NCI-H2107 treated with DMSO at 0.1 percent for 48 hours (cell line): ENCODE results near the gene KRTAP10-5.
"Not testable (repeated sequence)": the region's sequence is repeated elsewhere in the genome, so short reads cannot be mapped to it uniquely, and the experiment has no call there.

ENCODE experiments used
- DNase-seq: peaks from one replicate; lab custom pipeline; 2025; ENCODE audit not compliant: unreplicated experiment; lab: John Stamatoyannopoulos, UW

Gene KRTAP10-5, protein sequence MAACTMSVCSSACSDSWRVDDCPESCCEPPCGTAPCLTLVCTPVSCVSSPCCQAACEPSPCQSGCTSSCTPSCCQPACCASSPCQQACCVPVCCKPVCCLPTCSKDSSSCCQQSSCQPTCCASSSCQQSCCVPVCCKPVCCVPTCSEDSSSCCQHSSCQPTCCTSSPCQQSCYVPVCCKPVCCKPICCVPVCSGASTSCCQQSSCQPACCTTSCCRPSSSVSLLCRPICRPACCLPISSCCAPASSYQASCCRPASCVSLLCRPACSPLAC

DNA sequence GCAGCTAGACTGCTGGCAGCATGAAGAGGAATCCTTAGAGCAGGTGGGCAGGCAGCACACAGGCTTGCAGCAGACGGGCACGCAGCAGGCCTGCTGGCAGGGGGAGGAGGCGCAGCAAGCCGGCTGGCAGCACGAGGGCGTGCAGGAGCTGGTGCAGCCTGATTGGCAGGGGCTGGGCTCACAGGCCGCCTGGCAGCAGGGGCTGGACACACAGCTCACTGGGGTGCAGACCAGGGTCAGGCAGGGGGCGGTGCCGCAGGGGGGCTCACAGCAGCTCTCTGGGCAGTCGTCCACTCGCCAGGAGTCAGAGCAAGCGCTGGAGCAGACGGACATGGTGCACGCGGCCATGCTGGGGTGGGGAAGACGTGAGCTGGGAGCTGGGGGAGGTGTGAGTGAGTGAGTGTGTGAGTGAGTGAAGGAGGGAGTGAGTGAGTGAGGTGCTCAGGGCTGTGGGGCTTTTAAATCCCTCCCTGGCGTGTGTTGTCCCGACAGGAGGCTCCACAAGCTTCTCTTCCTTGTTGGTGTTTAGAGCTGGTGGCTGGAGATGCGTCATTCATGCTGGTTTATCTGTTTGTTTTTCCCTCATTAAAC lies at the start of gene KRTAP10-5:
Gene KRTAP10-5, minus strand, starts transcription at position 374 of the 591 bp plus-strand sequence. Its CDS starts 26 bp downstream, at position 348.
- not testable (repeated sequence) for DNase-seq

DNA sequence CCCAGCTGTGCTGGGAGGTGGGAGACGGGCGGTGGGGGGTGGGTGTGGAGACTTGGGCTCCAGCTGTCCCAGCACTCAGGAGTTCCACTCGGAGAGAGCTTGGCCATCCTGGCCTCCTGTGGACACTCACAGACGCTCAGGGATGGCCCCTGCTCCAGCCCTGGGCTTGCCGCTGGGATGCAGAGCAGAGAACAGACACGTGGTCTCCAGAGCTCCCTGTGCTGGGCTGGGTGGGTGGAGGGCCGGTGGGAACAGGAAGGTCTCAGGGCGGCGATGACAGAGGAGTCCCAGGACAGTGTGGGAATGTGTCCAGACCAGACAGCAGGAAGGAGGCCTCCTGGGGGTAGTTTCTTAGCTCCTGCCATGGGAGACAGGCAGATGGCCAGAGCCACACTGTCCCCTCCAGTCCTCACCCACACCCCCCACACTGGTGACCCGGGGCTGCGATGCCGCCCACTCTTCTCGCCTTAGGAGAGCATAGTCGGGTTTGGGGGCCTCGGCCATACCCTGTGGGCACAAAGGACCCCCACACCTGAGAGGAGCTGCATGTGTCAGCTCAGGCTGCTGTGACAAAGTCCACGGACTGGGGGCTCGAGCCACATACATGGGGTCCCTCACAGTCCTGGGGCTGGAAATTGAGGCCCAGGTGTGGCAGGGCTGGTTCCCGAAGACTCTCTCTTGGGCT lies 48.4 kb upstream of the KRTAP10-5 start:
- no peak for DNase-seq

DNA sequence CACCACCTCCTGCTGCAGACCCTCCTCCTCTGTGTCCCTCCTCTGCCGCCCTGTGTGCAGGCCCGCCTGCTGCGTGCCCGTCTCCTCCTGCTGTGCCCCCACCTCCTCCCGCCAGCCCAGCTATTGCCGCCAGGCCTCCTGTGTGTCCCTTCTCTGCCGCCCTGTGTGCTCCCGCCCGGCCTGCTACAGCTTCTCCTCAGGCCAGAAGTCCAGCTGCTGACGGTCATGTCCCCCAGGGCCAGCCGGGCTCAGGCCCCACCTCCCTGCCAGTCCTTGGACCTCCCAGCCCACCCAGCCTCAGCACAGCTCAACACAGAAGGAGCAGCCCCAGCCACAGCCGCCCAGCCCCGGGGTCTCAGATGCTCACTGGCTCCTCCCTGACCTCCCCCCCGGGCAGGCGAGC lies 47.4 kb upstream of the KRTAP10-5 start:
- DNase-seq: not testable (repeated sequence)

DNA sequence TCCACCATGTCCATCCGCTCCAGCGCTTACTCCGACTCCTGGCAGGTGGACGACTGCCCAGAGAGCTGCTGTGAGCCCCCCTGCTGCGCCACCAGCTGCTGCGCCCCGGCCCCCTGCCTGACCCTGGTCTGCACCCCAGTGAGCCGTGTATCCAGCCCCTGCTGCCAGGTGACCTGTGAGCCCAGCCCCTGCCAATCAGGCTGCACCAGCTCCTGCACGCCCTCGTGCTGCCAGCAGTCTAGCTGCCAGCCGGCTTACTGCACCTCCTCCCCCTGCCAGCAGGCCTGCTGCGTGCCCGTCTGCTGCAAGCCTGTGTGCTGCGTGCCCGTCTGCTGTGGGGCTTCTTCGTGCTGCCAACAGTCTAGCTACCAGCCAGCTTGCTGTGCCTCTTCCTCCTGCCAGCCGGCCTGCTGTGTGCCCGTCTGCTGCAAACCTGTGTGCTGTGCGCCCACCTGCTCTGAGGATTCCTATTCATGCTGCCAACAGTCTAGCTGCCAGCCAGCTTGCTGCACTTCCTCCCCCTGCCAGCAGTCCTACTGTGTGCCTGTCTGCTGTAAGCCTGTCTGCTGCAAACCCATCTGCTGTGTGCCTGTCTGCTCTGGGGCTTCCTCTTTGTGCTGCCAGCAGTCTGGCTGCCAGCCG lies 46.9 kb upstream of the KRTAP10-5 start:
- not testable (repeated sequence) for DNase-seq

DNA sequence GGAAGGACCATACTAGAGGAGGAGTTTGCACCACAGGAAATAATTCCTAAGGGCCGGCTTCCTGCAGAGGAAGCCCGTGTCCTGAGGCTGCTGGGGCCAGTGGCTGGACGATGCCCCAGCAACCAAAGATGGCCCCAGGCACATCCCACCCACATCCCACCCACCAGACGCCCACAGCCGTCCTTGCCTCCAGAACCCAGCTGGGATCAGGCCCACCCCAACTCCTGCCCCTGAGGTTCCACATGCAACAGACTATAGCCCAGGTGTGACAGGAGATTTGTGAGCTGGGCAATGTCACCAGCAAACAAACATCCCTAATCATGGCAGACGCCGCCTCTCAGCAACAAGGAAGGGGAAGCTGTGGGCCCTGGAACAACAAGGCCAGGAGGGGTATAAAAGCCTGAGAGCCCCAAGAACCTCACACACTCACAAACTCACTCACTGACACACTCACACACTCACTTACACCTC lies 46.3 kb upstream of the KRTAP10-5 start, which contains the start of gene KRTAP10-9:
Gene KRTAP10-9, plus strand, starts transcription at position 421 of the 471 bp plus-strand sequence. CDS start 79 bp downstream, outside the sequence.
- DNase-seq: no peak

DNA sequence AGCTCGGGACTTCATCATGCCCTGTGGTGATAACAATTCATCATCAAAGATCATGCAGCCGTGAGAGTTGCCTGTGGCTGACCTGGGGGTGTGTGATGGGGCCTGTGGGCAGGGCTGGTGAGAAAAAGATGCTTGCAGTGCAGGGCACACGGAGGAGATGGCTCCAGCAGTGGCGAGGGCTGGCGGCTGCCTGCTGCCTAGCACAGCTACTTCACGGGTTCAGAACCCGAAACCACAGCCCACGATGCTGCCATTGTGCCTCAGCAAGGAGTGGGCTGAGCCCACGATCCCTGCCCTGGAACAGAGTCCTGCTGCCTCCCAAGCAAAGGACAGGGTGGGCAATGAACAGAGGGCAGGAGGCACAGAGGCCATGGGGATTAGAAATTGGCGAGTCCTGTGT lies 45.9 kb upstream of the KRTAP10-5 start:
- DNase-seq: no peak

DNA sequence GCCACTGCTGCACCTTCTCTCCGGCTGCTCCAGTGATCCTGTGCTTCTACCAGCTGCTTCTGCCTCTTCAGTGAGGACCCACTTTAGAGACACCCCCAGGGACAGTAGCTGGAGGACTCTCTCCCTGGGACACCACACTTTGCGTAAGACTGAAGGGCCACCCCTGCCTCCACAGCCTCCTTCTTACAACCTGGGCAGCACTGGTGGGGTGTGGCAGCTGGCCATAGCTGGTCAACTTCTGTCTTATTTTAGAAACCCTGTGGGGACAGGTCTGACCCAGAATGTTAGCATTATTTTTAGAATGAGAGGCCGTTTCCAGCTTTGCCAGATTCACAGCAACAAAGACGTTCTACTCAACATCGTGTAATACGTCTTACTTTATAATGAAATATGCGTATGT lies 45.4 kb upstream of the KRTAP10-5 start:
- no peak for DNase-seq

DNA sequence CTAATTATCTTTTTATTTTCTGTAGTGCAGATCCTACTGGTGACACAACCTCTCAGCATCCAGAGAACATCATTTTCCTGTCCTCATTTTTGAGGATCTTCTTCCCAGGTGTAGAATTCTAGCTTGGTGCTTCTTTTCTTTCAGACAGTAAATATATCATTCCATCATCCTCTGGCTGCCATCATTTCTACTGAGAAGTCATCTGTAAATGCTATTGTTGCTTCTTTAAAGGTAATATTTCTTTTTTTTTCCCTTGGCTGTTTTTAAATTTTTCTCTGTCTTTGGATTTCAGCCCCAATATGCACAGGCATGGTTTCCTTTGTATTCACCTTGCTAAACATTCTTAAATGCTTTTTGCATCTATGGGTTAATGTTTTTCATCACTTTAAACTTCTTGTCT lies 43.2 kb upstream of the KRTAP10-5 start:
- no peak for DNase-seq

DNA sequence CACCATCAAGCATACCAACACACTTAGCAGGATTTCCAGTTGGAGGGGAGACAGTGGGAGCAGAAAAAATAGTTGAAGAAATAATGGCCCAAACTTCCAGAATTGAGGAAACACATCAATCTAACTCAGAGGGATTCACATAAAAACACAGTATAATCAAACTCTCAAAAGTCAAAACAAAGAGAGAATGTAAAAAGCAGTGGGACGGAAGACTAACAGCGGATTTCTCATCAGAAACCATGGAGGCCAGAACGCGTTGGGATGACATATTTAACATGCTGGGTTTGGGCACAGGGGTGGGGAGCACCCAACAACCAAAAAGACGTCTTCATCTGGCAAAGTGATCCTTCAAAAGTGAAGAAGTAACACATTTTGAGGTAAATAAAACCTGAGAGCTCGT lies 39.5 kb upstream of the KRTAP10-5 start:
- DNase-seq: no peak

DNA sequence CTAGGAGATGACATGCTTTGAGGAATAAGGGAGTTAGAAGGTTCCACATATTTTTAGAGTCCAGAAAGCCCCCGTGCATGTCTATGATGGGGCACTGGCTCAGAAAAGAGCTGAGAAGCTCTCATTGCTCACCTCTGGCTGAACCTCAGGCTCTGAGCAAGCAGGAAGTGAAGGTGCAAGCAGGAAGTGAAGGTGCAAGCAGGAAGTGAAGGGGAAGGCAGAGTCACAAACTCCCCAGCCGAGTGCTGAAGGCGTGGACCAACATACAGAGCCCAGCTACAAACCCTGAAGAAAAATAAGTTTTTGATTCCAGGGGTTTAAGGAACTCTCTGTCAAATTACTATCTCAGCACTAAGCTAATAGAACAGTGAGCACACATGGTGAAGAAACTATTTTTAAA lies 38.5 kb upstream of the KRTAP10-5 start:
- DNase-seq: no peak

DNA sequence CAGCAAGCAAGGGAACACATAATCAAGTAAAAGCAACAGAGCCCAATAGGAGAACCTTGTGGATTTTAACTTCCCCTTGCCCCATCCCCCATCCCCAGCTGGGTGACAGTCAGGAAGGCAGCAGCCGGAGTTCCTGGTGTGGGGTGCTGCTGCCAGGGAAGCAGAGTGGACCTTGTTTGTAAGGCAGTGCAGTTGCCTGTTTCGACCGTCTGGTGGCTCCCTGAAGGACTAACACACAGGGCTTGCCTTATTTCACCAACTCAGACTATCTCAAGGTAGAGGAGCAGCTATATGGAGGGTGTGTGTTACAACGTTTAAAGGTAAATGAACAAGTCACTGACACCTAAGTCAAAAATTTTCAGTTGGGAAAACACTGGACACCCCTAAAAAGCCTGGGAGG lies 38.1 kb upstream of the KRTAP10-5 start:
- no peak for DNase-seq

DNA sequence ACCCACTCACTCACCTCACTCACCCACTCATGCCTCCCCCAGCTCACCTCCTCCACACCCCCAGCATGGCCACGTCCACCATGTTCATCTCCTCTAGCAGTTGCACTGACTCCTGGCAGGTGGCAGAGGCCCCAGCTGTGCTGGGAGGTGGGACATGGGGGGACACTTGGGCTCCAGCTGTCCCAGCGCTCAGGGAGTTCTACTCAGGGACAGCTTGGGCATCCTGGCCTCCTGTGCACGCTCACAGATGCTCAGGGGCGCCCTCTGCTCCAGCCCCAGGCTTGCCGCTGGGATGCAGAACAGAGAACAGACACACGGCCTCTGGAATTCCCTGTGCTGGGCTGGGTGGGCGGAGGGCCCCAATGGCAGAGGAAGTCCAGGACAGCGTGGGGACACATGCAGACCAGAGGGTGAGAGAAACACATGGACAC lies 36.7 kb upstream of the KRTAP10-5 start:
- DNase-seq: no peak

DNA sequence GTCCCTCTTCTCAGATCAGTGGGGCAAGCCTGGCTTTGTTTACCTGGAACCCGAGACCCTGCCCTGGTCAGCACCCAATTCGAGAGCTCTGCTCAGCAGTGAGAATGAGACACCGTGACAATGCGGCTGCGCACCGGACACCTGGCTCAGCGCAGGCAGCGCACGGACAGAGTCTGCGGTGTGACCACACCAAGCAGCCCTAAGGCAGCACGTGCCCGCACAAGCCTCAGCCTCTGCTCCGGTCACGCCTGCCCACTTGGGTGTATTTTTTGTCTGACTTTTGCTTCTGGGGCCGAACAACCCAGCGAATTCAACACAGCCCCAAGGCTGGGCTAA lies 36.2 kb upstream of the KRTAP10-5 start:
- DNase-seq: no peak

DNA sequence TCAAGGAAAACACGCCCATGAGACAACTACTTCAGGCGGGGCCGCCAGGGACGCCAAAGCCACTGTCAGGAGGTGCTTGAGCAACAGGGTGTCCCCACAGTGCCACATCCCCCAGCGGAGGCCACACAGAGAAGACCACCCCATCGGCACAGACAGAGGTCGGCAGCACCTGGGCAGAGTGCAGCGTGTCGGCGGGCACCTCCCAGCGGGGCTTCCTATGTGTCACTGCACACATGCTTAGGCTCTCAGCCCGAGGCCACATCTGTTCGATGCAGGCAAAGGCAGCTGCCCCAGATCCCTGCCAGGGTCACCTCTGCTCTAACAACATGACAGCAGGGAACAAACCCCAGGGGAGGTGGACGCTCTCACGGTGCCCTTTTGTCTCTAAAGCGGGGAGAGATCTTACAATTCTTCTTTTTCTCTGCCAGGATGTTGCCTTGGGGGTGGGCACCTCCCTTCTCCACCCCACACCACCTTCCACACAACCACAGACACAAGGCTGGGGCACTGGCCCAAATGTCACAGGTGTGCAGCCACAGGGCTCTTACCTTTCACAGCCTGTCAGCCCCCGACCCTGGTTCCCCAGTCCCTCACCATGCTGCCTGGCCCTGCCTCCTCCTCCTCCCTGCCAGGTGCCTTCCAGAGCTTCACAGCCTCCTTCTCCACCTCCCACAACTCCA lies 35.6 kb upstream of the KRTAP10-5 start:
- no peak for DNase-seq

DNA sequence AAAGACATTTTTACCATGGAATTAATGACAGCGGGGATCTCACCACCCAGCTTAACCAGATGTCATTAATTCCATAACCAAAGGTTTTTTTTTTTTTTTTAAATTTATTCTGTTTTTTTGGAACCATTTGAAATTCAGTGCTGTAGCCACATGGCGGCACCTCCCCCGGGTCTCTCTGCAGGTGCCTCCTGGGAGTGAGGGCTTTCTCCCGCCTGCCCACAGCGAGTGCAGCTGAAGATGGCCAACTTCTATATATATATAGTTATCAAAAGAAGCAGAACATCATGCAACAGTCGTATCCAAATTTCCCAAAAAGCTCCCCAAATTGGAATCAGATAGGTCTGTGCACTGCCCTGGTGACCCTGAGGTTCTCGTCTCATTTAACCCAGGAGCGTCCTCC lies 35.1 kb upstream of the KRTAP10-5 start:
- DNase-seq: no peak

DNA sequence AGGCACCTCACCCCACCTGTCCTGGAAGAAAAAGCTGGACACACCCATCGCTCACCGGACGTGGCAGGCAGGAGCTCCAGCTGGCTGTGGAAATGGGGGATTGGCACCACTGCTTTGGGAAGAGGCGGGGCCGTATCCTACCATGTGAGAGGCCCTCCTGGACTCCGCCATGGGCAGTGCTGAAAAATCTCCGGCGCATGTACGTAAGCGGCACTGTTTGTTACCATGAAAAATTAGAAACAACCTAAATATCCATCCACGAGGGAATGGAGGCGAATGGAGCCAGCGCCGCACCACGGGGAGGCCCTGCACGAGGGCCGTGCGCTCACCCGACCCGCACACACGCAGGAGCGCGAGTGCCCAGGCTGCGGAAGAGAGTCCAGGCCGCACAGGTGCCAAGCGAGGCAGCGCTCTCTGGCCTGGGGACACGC lies 34.6 kb upstream of the KRTAP10-5 start:
- DNase-seq: no peak

DNA sequence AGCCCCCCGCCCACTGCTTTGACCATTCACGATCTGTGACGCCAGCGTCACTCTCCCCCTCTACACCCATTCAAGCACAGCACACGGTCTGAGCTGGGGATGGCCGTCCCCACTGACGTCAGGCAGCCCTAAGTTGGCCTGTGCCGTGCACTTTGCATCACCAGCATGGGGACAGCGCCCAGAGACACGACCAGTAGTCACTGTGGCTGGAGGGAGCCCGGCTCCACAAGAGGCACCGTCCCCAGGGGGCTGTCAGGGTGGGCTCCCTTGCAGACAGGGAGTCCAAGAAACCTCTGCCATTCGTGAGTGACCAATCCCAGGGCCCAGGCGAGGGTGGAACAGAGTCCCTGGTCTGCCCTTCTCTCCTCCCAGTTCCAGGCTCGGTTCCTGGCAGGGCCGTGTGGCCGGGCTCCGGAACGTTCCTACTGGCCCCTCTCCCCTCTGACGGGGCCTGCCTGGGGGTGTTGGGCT lies 33.8 kb upstream of the KRTAP10-5 start:
- no peak for DNase-seq

DNA sequence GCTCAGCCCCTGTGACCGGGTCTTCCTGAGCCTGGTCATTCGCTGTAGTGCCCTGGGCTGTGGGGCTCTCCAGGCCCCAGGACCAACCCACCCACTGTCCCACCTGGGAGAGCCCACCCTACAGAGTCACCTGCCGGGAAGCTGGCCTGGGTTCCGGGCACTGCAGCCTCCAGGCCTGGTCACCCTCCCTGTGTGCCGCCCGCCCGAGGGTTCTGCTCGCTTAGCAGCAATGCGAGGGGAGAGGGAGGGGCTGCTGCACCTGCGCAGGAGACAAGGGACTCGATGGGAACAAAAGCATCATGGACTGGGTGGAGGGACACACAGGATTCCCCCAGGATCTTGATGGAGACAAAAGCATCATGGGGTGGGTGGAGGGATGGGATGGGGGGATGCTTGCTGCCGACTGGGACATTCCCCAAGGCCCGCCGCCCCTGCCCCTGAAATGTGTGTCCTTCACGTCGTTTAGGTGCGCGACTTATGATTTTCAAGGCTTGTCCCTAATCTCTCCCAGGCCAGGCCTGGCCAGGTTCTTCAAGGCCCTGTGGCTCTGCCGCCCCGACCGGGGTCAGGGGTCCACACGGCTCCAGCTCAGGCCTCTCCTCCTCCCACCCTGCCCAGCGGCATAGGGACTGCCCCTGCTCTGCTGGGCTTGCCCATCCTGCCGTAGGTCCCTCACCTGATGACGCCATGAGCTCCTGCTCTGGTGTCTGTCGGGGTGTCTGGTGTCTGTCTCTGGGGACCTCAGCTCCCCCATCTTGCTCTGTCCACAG lies 33.2 kb upstream of the KRTAP10-5 start:
- DNase-seq: no peak

DNA sequence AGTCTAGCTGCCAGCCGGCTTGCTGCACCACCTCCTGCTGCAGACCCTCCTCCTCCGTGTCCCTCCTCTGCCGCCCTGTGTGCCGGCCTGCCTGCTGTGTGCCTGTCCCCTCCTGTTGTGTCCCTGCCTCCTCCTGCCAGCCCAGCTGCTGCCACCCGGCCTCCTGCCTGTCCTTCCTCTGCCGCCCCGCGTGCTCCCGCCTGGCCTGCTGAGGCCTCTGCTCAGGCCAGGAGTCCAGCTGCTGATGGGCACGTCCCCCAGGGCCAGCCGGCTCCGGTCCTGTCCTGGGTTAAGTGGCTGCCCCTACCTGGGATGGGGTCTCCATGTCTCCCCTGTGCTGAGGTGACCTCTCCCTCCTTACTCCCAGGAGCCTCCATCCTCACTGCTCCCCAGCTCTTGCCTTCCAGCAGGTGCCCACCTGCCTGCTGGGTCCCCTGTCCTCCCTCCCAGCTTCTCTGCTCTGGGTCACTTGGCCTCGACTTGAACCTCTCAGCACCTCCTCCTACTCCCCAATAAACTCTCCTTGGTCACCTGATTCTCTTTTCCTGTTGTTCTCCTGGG lies 32.3 kb upstream of the KRTAP10-5 start:
- no peak for DNase-seq

DNA sequence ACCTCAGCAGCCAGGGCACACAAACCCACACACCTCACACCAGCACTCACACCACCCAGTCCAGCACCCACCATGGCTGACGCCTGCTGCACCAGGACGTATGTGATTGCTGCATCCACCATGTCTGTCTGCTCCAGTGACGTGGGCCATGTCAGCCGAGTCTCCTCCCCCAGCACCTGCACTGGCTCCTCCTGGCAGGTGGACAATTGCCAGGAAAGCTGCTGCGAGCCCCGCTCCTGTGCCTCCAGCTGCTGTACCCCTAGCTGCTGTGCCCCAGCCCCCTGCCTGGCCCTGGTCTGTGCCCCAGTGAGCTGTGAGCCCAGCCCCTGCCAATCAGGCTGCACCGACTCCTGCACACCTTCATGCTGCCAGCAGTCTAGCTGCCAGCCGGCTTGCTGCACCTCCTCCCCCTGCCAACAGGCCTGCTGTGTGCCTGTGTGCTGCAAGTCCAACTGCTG lies 31.7 kb upstream of the KRTAP10-5 start, which contains the start of gene KRTAP10-8:
Gene KRTAP10-8, plus strand, starts transcription at position 51 of the 458 bp plus-strand sequence. Its CDS starts 22 bp downstream, at position 73.
- no peak for DNase-seq
